Cardiac fibroblast (primary cell): ENCODE data around the gene MMS19.
"Not testable (repeated sequence)": the region's sequence is repeated elsewhere in the genome, so short reads cannot be mapped to it uniquely, and the experiment has no call there.

Experiments
- DNase-seq, 2 donors: peaks; one replicate each; pipeline versions ENCODE4 v3.0.0 to v3.0.0-alpha.2; 2010; ENCODE audit warnings: low read depth in 2 of 2
- H3K4me3 ChIP-seq, 2 donors: replicated peaks in 1 of 2; 1 replicate in 1 of 2; 2 replicates in 1 of 2; pipeline ENCODE4 v1.5.1; 2011; ENCODE audit warnings: low read depth in 2 of 2, low read length in 2 of 2, mild to moderate bottlenecking in 2 of 2, moderate library complexity in 1 of 2
- CTCF ChIP-seq: IDR thresholded peaks from one replicate; pipeline ENCODE4 v1.5.1; 2011; ENCODE audit warnings: low read depth, mild to moderate bottlenecking, low read length, inconsistent platforms

Gene MMS19

DNA sequence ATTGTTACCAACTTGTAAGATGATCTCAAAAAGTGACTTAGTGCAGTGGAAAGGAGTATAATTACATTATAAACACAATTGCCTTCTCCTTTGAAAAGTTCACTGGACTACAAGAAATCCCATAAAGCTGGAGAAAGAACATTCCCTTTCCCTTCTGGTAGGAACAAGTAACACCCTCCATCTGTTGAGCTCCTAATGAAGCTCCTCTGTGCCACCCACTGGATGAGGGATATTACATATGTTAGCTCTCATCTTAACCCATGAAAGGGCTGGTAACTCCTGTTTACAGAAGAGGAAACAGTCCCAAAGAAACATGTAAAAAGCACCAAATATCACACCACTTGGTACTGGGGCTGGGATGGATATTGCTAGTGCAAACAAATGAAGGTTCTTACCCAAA lies 64.2 kb downstream of the MMS19 start:
- no peak for DNase-seq
- no peak overlapping the region for H3K4me3 ChIP-seq

GRCh38 chr10:97428572-97428981 lies 69.6 kb downstream of the MMS19 start:
- H3K4me3 ChIP-seq = peak overlapping the region in 1 of 2 donors; percentile 92
- DNase-seq = peak in 1 of 2 donors; percentile 44
- no peak for TF ChIP-seq CTCF

More for the DNA sequence above, 64.2 kb downstream of the MMS19 start:
- no peak for TF ChIP-seq CTCF

DNA sequence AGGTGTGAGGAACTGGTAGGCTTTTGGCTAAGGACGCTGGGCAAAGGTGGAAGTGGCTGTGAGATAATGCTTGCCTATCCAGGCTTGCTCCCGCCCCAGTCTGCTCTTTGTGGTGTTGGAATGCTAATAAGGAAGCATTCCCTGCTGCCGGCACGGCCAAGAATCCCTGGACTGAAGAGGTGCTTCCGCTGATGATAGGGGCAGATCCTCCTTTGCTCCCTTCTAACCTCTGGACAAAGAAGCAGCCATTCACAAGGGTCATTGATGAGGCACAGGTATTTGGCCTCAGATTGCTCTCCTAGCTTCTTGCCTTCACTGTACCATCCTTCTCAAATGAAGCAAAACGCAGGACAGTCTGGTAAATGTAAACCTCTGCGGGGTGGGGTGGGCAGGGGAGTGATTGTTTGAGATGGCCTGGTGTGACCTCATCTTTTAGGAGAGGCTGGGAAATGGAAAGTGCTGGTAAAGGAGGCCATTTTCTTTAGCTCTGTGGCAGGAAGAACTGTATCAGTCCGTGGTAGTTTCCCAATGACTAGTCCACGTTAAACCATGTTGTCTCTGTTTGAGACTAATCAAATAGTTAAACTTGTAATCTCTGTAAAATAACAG lies 70.5 kb downstream of the MMS19 start:
- DNase-seq = peak; percentile 33 to 48
- TF ChIP-seq CTCF = no peak
- peak overlapping the region; percentile 76 to 92 for H3K4me3 ChIP-seq

DNA sequence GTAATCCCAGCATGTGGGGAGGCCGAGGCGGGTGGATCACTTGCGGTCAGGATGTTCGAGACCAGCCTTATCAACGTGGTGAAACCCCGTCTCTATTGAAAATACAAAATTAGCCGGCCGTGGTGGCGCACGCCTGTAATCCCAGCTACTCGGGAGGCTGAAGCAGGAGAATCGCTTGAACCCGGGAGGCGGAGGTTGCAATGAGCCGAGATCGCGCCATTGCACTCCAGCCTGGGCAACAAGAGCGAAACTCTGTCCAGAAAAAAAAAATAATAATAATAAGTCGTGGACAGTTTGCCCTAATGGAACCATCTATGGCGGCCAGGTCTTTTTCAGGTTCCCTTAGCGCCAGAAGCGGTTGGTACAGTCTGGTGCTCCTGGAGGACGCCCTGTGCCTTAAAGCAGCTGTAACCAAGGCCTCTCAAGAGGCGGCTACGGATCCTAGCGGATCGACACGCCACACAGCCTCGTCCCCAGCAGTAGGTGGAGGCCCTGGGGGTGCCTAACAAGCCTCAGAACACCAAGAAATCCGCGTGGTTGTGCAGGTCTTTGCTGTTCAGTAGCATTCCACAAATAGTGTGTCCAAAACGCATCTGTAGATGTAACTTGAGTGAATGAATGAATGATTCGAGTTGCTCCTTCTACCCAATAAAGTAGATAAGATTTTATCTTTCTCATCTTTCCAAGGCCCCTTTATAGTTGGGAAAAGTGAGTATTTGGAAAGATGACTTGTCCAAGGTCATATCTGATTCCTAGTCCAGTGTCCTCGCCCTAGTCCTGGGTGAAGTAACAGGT lies 71.2 kb downstream of the MMS19 start:
- peak in 1 of 2 donors; percentile 37 for DNase-seq
- no peak for TF ChIP-seq CTCF

DNA sequence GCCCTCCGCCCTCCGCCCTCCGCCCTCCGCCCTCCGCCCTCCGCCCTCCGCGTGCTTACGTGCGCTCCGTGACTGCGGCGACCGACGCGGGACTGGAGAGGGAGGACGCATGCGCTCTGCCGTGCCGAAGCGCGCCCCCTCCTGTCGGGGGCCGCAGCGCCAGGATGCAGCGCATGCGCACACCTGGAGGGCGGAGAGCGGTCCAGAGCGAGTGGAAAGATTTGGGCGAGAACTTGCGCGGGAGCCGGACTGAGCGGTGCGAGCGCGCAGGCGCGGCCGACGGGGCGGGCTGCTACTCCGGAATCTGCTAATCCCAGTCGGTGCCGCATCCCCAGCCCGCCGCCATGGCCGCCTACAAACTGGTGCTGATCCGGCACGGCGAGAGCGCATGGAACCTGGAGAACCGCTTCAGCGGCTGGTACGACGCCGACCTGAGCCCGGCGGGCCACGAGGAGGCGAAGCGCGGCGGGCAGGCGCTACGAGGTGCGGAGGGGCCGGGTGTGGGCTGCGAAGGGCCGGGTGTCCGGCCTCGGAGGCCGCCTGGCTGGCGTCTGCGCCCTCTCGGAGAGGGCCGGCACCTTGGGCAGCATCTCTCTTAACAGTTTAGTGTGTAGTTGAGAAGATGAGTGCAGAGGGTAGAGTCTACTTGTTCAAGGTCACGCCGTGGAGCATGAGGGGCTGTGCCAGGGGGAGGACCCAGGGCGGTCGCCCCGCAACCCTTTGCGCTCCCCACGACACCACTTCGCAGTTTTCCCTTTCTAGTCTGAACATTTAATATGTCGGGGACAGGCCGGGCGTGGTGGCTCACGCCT lies 72.1 kb downstream of the MMS19 start, which contains the start of gene PGAM1:
PGAM1 (plus strand) TSS at position 228 of the 812 bp plus-strand sequence; CDS start at position 345, 117 bp downstream.
- peak within 1 kb of the TSS; percentile 76 to 92 for H3K4me3 ChIP-seq
- TF ChIP-seq CTCF = peak; percentile 63
- peak; percentile 96 to 98 for DNase-seq

More for the DNA sequence above, 71.2 kb downstream of the MMS19 start:
- H3K4me3 ChIP-seq = peak overlapping the region; percentile 76 to 92

GRCh38 chr10:97423757-97424098 lies 74.5 kb downstream of the MMS19 start:
- not testable (repeated sequence) for DNase-seq, H3K4me3 ChIP-seq

GRCh38 chr10:97416565-97416964 lies 81.7 kb downstream of the MMS19 start:
- TF ChIP-seq CTCF = no peak
- no peak for DNase-seq
- no peak overlapping the region for H3K4me3 ChIP-seq
